ENCODE results near the gene CD99. TPM values are rescaled to one million over a fixed set of nuclear protein-coding genes. Genes with fewer than 3 reads are reported as not detected.

CD99 gene
- total and polyA plus RNA-seq, 2 of the 13 experiments (the other 11 are each of a cell fraction or from before 2014, with no cell fraction given), result 78.8 to 111 TPM

- Histone ChIP-seq H4K20me1 (ENCODE audit: insufficient read depth, low read length) (no peaks in the 10 kb centered on the region), H3K4me2 (ENCODE audit: low read depth, low read length) (no peak overlapping the region), H3K79me2 (ENCODE audit: insufficient read depth, low read length) (no peaks in the 10 kb centered on the region), H3K4me3 (replicated peaks in 1 of 3; ENCODE audit: insufficient read depth in 1 of 3, low read depth in 2 of 3, low read length in 3 of 3) (no peak overlapping the region), H3K27me3 (ENCODE audit: control insufficient read depth in 1 of 2, insufficient read depth in 2 of 2, low read length in 2 of 2) (no peaks in the 10 kb centered on the region), H3K9me3 (ENCODE audit: low read length) (no peaks in the 10 kb centered on the region), H3K4me1 (ENCODE audit: insufficient read depth, low read length) (peaks cover 22% of the 10 kb centered on the region), H3K9ac (ENCODE audit: insufficient read depth, low read depth, low read length) (no peak overlapping the region), H3K27ac (ENCODE audit: extremely low read length, insufficient read depth, low read length) (no peak overlapping the region), H3K36me3 (replicated peaks in 1 of 2; ENCODE audit: control insufficient read depth in 1 of 2, insufficient read depth in 2 of 2, low read length in 2 of 2) (no peaks in the 10 kb centered on the region), H2AFZ (ENCODE audit: low read length) (no peak overlapping the region)
- intact Hi-C loops (cut with micrococcal nuclease; ENCODE audit: unreplicated experiment) (no loop called here), in situ Hi-C loops (cut with HindIII; ENCODE audit: extremely low pct_ligation_motif_present, low pct_unique_long_range_greater_than_20kb) (no loop called here)
- ATAC-seq (no peak), FAIRE-seq (no peak), DNase-seq (ENCODE audit: low spot score) (no peak)
- WGBS (ENCODE audit: low lambda C conversion rate), result 0% methylated on average over 1 of the region's 4 CpGs
- BruUV-seq (replicated peaks), result no TSS peak
- TF ChIP-seq SPEN (CRISPR knock-in tag; IDR thresholded peaks at IDR 0.05; ENCODE audit: low read depth), result no peak
- CTCF ChIA-PET (ENCODE audit: low intra/inter-chr PET ratio, low total read pairs), result no interaction called here
- POLR2A ChIA-PET, result no interaction called here
These were observed 94.4 kb downstream of the CD99 start for GRCh38 chrX:2785538-2785937.

- in situ Hi-C loops (cut with HindIII; ENCODE audit: extremely low pct_ligation_motif_present, low pct_unique_long_range_greater_than_20kb) (no loop called here), intact Hi-C loops (cut with micrococcal nuclease; ENCODE audit: unreplicated experiment) (no loop called here)
- WGBS (ENCODE audit: low lambda C conversion rate), result 38% methylated on average over 2 of the region's 4 CpGs
- FAIRE-seq (no peak), ATAC-seq (no peak), DNase-seq (ENCODE audit: low spot score) (no peak)
- Histone ChIP-seq H3K4me2 (ENCODE audit: low read depth, low read length) (no peak overlapping the region), H3K27ac (ENCODE audit: extremely low read length, insufficient read depth, low read length) (no peak overlapping the region), H3K4me1 (ENCODE audit: insufficient read depth, low read length) (no peaks in the 10 kb centered on the region), H3K79me2 (ENCODE audit: insufficient read depth, low read length) (no peaks in the 10 kb centered on the region), H3K36me3 (replicated peaks in 1 of 2; ENCODE audit: control insufficient read depth in 1 of 2, insufficient read depth in 2 of 2, low read length in 2 of 2) (no peaks in the 10 kb centered on the region), H3K9me3 (ENCODE audit: low read length) (no peaks in the 10 kb centered on the region), H2AFZ (ENCODE audit: low read length) (no peak overlapping the region), H3K9ac (ENCODE audit: insufficient read depth, low read depth, low read length) (no peak overlapping the region), H3K4me3 (replicated peaks in 1 of 3; ENCODE audit: insufficient read depth in 1 of 3, low read depth in 2 of 3, low read length in 3 of 3) (no peak overlapping the region), H3K27me3 (ENCODE audit: control insufficient read depth in 1 of 2, insufficient read depth in 2 of 2, low read length in 2 of 2) (peaks cover 1 to 4% of the 10 kb centered on the region in 2 experiments; a peak in 1 of 5 replicates), H4K20me1 (ENCODE audit: insufficient read depth, low read length) (no peaks in the 10 kb centered on the region)
- POLR2A ChIA-PET, result no interaction called here
- BruUV-seq (replicated peaks), result no TSS peak
- no peak for TF ChIP-seq MLXIP (CRISPR knock-in tag; IDR thresholded peaks at IDR 0.05; ENCODE audit: borderline replicate concordance)
- TF ChIP-seq ZNF121 (CRISPR knock-in tag; IDR thresholded peaks at IDR 0.05), result peak; percentile 61; the same call in 1 of the 2 replicates
- CTCF ChIA-PET (ENCODE audit: low intra/inter-chr PET ratio, low total read pairs), result no interaction called here
These were observed 97.9 kb downstream of the CD99 start for GRCh38 chrX:2788980-2789379.

Data from HepG2 (cell line).